ENCODE results near the gene PSMB11.

DNA sequence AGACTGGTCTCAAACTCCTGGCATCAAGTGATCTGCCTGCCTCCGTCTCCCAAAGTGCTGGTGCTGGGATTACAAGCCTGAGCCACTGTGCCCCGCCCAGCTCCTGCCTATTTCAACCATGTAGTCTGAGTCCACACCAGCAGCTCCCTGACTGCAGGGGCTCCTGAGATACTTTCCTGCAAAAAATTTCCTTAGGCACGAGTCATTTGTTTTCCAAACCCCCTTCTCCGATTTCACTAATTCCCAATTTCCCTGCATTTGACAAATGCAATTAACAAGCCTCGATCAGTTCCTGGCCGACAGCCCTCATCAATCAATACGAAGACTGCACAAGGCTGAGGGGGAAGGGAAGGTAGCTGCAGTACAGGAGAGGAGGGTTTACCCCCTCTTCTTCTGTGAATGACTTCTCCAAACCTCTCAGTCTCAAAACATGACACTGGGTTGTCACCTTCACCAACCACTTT is 17.4 kb upstream of the PSMB11 start:
- no peak for TF ChIP-seq EP300 (IDR thresholded peaks at IDR 0.05)
- TF ChIP-seq POLR2A (IDR thresholded peaks at IDR 0.05) = no peak
- TF ChIP-seq, protein P1, sequence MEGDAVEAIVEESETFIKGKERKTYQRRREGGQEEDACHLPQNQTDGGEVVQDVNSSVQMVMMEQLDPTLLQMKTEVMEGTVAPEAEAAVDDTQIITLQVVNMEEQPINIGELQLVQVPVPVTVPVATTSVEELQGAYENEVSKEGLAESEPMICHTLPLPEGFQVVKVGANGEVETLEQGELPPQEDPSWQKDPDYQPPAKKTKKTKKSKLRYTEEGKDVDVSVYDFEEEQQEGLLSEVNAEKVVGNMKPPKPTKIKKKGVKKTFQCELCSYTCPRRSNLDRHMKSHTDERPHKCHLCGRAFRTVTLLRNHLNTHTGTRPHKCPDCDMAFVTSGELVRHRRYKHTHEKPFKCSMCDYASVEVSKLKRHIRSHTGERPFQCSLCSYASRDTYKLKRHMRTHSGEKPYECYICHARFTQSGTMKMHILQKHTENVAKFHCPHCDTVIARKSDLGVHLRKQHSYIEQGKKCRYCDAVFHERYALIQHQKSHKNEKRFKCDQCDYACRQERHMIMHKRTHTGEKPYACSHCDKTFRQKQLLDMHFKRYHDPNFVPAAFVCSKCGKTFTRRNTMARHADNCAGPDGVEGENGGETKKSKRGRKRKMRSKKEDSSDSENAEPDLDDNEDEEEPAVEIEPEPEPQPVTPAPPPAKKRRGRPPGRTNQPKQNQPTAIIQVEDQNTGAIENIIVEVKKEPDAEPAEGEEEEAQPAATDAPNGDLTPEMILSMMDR (IDR thresholded peaks at IDR 0.05) = no peak
- no peak for TF ChIP-seq POLR2AphosphoS5 (IDR thresholded peaks at IDR 0.05)
